ENCODE measurements around the gene TNFRSF1A. TPM values are rescaled to one million over a fixed set of nuclear protein-coding genes. Genes with fewer than 3 reads are reported as not detected.

The TNFRSF1A gene
- total and polyA plus RNA-seq, 2 of the 13 experiments (the other 11 are each of a cell fraction or from before 2014, with no cell fraction given), result 41.5 to 61.2 TPM

GRCh38 chr12:6345319-6346091 is 3.6 kb upstream of the TNFRSF1A start (continued):
- TF ChIP-seq ZBTB42 (CRISPR knock-in tag; IDR thresholded peaks at IDR 0.05), result no peak
- TF ChIP-seq SAP130 (CRISPR knock-in tag; IDR thresholded peaks at IDR 0.05; ENCODE audit: low read depth), result peak; percentile 53; the same call in 1 of the 2 replicates
- TF ChIP-seq SKI (IDR thresholded peaks at IDR 0.05; ENCODE audit: partially characterized antibody), result no peak
- peak; percentile 71 for TF ChIP-seq RARA (CRISPR knock-in tag; IDR thresholded peaks at IDR 0.05)
- TF ChIP-seq SKIL (CRISPR knock-in tag; IDR thresholded peaks at IDR 0.05; ENCODE audit: borderline replicate concordance), result no peak
- TF ChIP-seq JUND (CRISPR knock-in tag; IDR thresholded peaks at IDR 0.05), result 0 out of 2 replicates have a peak, but pooled peaks have one; percentile 19
- TF ChIP-seq BCLAF1 (IDR thresholded peaks at IDR 0.05), result no peak
- no peak for TF ChIP-seq SAFB2 (CRISPR knock-in tag; IDR thresholded peaks at IDR 0.05; ENCODE audit: borderline replicate concordance, low read depth)
- no peak for TF ChIP-seq ZNF143 (CRISPR knock-in tag; IDR thresholded peaks at IDR 0.05)
- TF ChIP-seq ZBTB7B (CRISPR knock-in tag; IDR thresholded peaks at IDR 0.05), result no peak
- TF ChIP-seq TOE1 (CRISPR knock-in tag; IDR thresholded peaks at IDR 0.05), result no peak
- no peak for TF ChIP-seq IRX3 (CRISPR knock-in tag; IDR thresholded peaks at IDR 0.05; ENCODE audit: borderline replicate concordance, low read depth)
- TF ChIP-seq KAT8 (CRISPR knock-in tag; IDR thresholded peaks at IDR 0.05), result no peak
- TF ChIP-seq, protein P1, sequence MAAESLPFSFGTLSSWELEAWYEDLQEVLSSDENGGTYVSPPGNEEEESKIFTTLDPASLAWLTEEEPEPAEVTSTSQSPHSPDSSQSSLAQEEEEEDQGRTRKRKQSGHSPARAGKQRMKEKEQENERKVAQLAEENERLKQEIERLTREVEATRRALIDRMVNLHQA (CRISPR knock-in tag; IDR thresholded peaks at IDR 0.05), result no peak
- no peak for TF ChIP-seq NPAS2 (CRISPR knock-in tag; IDR thresholded peaks at IDR 0.05; ENCODE audit: borderline replicate concordance)
- TF ChIP-seq, protein P2, sequence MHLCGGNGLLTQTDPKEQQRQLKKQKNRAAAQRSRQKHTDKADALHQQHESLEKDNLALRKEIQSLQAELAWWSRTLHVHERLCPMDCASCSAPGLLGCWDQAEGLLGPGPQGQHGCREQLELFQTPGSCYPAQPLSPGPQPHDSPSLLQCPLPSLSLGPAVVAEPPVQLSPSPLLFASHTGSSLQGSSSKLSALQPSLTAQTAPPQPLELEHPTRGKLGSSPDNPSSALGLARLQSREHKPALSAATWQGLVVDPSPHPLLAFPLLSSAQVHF (CRISPR knock-in tag; IDR thresholded peaks at IDR 0.05), result no peak
- TF ChIP-seq ZNF674 (CRISPR knock-in tag; IDR thresholded peaks at IDR 0.05; ENCODE audit: low read depth), result no peak
- TF ChIP-seq KDM2A (CRISPR knock-in tag; IDR thresholded peaks at IDR 0.05; ENCODE audit: borderline replicate concordance, low read depth), result no peak
- TF ChIP-seq ZNF263 (CRISPR knock-in tag; IDR thresholded peaks at IDR 0.05), result no peak
- TF ChIP-seq MEF2D (CRISPR knock-in tag; IDR thresholded peaks at IDR 0.05), result no peak
- no peak for TF ChIP-seq PAWR (CRISPR knock-in tag; IDR thresholded peaks at IDR 0.05; ENCODE audit: borderline replicate concordance)
- no peak for TF ChIP-seq TRIM24 (CRISPR knock-in tag; IDR thresholded peaks at IDR 0.05)
- TF ChIP-seq SRF (IDR thresholded peaks at IDR 0.05; ENCODE audit: low read depth, low read length), result no peak
- TF ChIP-seq NFE2L2 (IDR thresholded peaks at IDR 0.05; ENCODE audit: low read length), result no peak
- peak; percentile 40; the same call in 1 of the 2 replicates for TF ChIP-seq FOSL1 (CRISPR knock-in tag; IDR thresholded peaks at IDR 0.05; ENCODE audit: borderline replicate concordance)
- no peak for TF ChIP-seq NR1H2 (CRISPR knock-in tag; IDR thresholded peaks at IDR 0.05; ENCODE audit: borderline replicate concordance, low read depth)
- no peak for TF ChIP-seq PAF1 (CRISPR knock-in tag; IDR thresholded peaks at IDR 0.05)
